Activated T-cell treated with anti-CD3 and anti-CD28 coated beads, Interleukin-2, amount 50 U/mL, for 1 hour (primary cell): ENCODE data around the gene CST9.

Source experiments
- DNase-seq: peaks from one replicate; pipeline ENCODE4 v3.0.0-alpha.2; 2020

Gene CST9

GRCh38 chr20:23605867-23606651 lies at the start of gene CST9:
Gene CST9 (minus strand): TSS chr20:23605917. CDS start chr20:23605864, 53 bp downstream.
- DNase-seq, result no peak

- DNase-seq, result no peak
These were observed 49.0 kb upstream of the CST9 start for GRCh38 chr20:23654717-23655116.

- DNase-seq, result no peak
These were observed 48.3 kb upstream of the CST9 start for GRCh38 chr20:23654000-23654399.

- DNase-seq, result no peak
These were observed 47.8 kb upstream of the CST9 start for GRCh38 chr20:23653400-23653938.

- DNase-seq, result no peak
These were observed 47.2 kb upstream of the CST9 start for GRCh38 chr20:23652926-23653325.

- DNase-seq, result no peak
These were observed 46.7 kb upstream of the CST9 start for GRCh38 chr20:23652371-23652770.

- no peak for DNase-seq
These were observed 45.4 kb upstream of the CST9 start for GRCh38 chr20:23651117-23651516.

GRCh38 chr20:23649830-23650417 lies 44.2 kb upstream of the CST9 start:
- no peak for DNase-seq

GRCh38 chr20:23649242-23649641 lies 43.5 kb upstream of the CST9 start:
- DNase-seq, result no peak

- no peak for DNase-seq
These were observed 41.6 kb upstream of the CST9 start for GRCh38 chr20:23647346-23647745.

- DNase-seq, result no peak
These were observed 40.6 kb upstream of the CST9 start for GRCh38 chr20:23646106-23646873.

GRCh38 chr20:23645575-23645974 lies 39.9 kb upstream of the CST9 start:
- DNase-seq, result no peak

- no peak for DNase-seq
These were observed 38.4 kb upstream of the CST9 start for GRCh38 chr20:23644164-23644563.

GRCh38 chr20:23643659-23644058 lies 37.9 kb upstream of the CST9 start:
- DNase-seq, result no peak

GRCh38 chr20:23641936-23642751 lies 36.4 kb upstream of the CST9 start:
- no peak for DNase-seq

- DNase-seq, result no peak
These were observed 35.3 kb upstream of the CST9 start for GRCh38 chr20:23640671-23641667.

- no peak for DNase-seq
These were observed 34.4 kb upstream of the CST9 start for GRCh38 chr20:23640018-23640601.

GRCh38 chr20:23639490-23639958 lies 33.8 kb upstream of the CST9 start:
- DNase-seq, result no peak

GRCh38 chr20:23638309-23638708 lies 32.6 kb upstream of the CST9 start:
- DNase-seq, result no peak

- no peak for DNase-seq
These were observed 31.8 kb upstream of the CST9 start, which contains the start of gene CST3 for GRCh38 chr20:23637282-23638221. Gene CST3 (minus strand): TSS chr20:23637955. CDS start chr20:23637862, 93 bp downstream.
